Right atrium auricular region (tissue), 2 donors: ENCODE data around the gene OSM. TPM values are rescaled to one million over a fixed set of nuclear protein-coding genes. Genes with fewer than 3 reads are reported as not detected.
"Not testable (repeated sequence)": the region's sequence is repeated elsewhere in the genome, so short reads cannot be mapped to it uniquely, and the experiment has no call there.

ENCODE experiments used
- DNase-seq: peaks from one replicate; pipeline ENCODE4 v3.0.0-alpha.2; 2019; ENCODE audit warnings: low spot score
- H3K27ac ChIP-seq, 2 donors: fragments of 200-600 bp; sonication (generic); 1 replicate in 1 of 2; 2 replicates in 1 of 2; pipeline ENCODE4 v1.5.1; 2016 to 2019
- H3K27me3 ChIP-seq, 2 donors: fragments of 200-600 bp; sonication (generic); one replicate each; pipeline versions ENCODE4 v1.5.1 to v1.6.0; 2017 to 2019
- H3K36me3 ChIP-seq: fragments of 200-600 bp; sonication (generic); one replicate; pipeline ENCODE4 v1.5.1; 2016
- H3K4me1 ChIP-seq, 2 donors: fragments of 200-600 bp; sonication (generic); one replicate each; pipeline versions ENCODE4 v1.5.1 to v1.6.0; 2017 to 2019
- H3K4me3 ChIP-seq, 2 donors: fragments of 200-600 bp; sonication (generic); 1 replicate in 1 of 2; 2 replicates in 1 of 2; pipeline ENCODE4 v1.5.1; 2017 to 2019; ENCODE audit warnings: mild to moderate bottlenecking in 1 of 2, moderate library complexity in 1 of 2
- H3K9me3 ChIP-seq, 2 donors: fragments of 200-600 bp; sonication (generic); one replicate each; pipeline ENCODE4 v1.5.1; 2019
- CTCF ChIP-seq, 2 donors: fragments of 200-600 bp; sonication (generic); IDR thresholded peaks; one replicate each; pipeline ENCODE4 v1.5.1; 2019; ENCODE audit warnings: antibody characterized with exemption in 2 of 2
- total RNA-seq, 2 donors: library from RNA; depleted of rRNA; stranded (reverse); fragments of >200 nt; gene quantifications; one replicate each; pipeline ENCODE4 v1.1.0, GENCODE V29; 2016

Gene OSM
- total RNA-seq, 2 donors from 2014 or later: 0.63 to 1.6 TPM

- Histone ChIP-seq H3K27me3 (no peaks in the 10 kb centered on the region), H3K9me3 (no peaks in the 10 kb centered on the region), H3K27ac (no peak overlapping the region), H3K4me3 (no peak overlapping the region), H3K4me1 (no peaks in the 10 kb centered on the region), H3K36me3 (no peaks in the 10 kb centered on the region)
- no peak for TF ChIP-seq CTCF (IDR thresholded peaks at IDR 0.05)
- no peak for DNase-seq
Measured at GRCh38 chr22:30220338-30221012, 46.2 kb downstream of the OSM start.

GRCh38 chr22:30219668-30220278 is 46.9 kb downstream of the OSM start:
- H3K36me3 ChIP-seq: no peaks in the 10 kb centered on the region
- H3K4me3 ChIP-seq: no peak overlapping the region
- H3K4me1 ChIP-seq: no peaks in the 10 kb centered on the region
- no peak overlapping the region for H3K27ac ChIP-seq
- no peak for DNase-seq
- no peaks in the 10 kb centered on the region for H3K27me3 ChIP-seq
- no peak for TF ChIP-seq CTCF (IDR thresholded peaks at IDR 0.05)
- no peaks in the 10 kb centered on the region for H3K9me3 ChIP-seq

- TF ChIP-seq CTCF (IDR thresholded peaks at IDR 0.05): no peak
- H3K9me3 ChIP-seq: no peaks in the 10 kb centered on the region
- no peak overlapping the region for H3K27ac ChIP-seq
- no peaks in the 10 kb centered on the region for H3K27me3 ChIP-seq
- no peaks in the 10 kb centered on the region for H3K36me3 ChIP-seq
- no peak overlapping the region for H3K4me3 ChIP-seq
- no peak for DNase-seq
- no peaks in the 10 kb centered on the region for H3K4me1 ChIP-seq
Measured at GRCh38 chr22:30219049-30219654, 47.5 kb downstream of the OSM start.

GRCh38 chr22:30217698-30218560 is 48.7 kb downstream of the OSM start:
- Histone ChIP-seq H3K27me3 (no peaks in the 10 kb centered on the region), H3K27ac (no peak overlapping the region), H3K4me1 (peaks cover 0 to 6% of the 10 kb centered on the region in 2 donors), H3K4me3 (no peak overlapping the region), H3K36me3 (no peaks in the 10 kb centered on the region), H3K9me3 (no peaks in the 10 kb centered on the region)
- DNase-seq: no peak
- TF ChIP-seq CTCF (IDR thresholded peaks at IDR 0.05): no peak

- H3K27me3 ChIP-seq: no peaks in the 10 kb centered on the region
- H3K27ac ChIP-seq: no peak overlapping the region
- no peak for TF ChIP-seq CTCF (IDR thresholded peaks at IDR 0.05)
- H3K4me1 ChIP-seq: peaks cover 0 to 10% of the 10 kb centered on the region in 2 donors
- no peaks in the 10 kb centered on the region for H3K9me3 ChIP-seq
- DNase-seq: no peak
- H3K4me3 ChIP-seq: no peak overlapping the region
- H3K36me3 ChIP-seq: no peaks in the 10 kb centered on the region
Measured at GRCh38 chr22:30216710-30217109, 49.9 kb downstream of the OSM start.

GRCh38 chr22:30216272-30216671 is 50.4 kb downstream of the OSM start:
- H3K4me1 ChIP-seq, DNase-seq, H3K4me3 ChIP-seq, H3K36me3 ChIP-seq, H3K27ac ChIP-seq, H3K27me3 ChIP-seq, H3K9me3 ChIP-seq: not testable (repeated sequence)
